GM12874 (cell line): ENCODE measurements around the gene LRP1B.

Experiments used
- CTCF ChIP-seq: IDR thresholded peaks from 2 replicates; pipeline ENCODE4 v1.5.1; 2011; ENCODE audit warnings: low read depth, mild to moderate bottlenecking, control low read depth, low read length, moderate library complexity; ENCODE audit not compliant: insufficient read depth

The LRP1B gene

GRCh38 chr2:142082368-142082767 is 48.4 kb downstream of the LRP1B start:
- TF ChIP-seq CTCF = no peak

GRCh38 chr2:142076317-142076716 is 54.5 kb downstream of the LRP1B start:
- no peak for TF ChIP-seq CTCF

- TF ChIP-seq CTCF = no peak
These were observed 55.0 kb downstream of the LRP1B start for GRCh38 chr2:142075826-142076225.

GRCh38 chr2:142069251-142069888 is 61.4 kb downstream of the LRP1B start:
- no peak for TF ChIP-seq CTCF

GRCh38 chr2:142065700-142066099 is 65.1 kb downstream of the LRP1B start:
- TF ChIP-seq CTCF = no peak

GRCh38 chr2:142065156-142065555 is 65.7 kb downstream of the LRP1B start:
- TF ChIP-seq CTCF = no peak

- TF ChIP-seq CTCF = no peak
These were observed 69.1 kb downstream of the LRP1B start for GRCh38 chr2:142061733-142062132.
